Mucosa of descending colon (tissue), 3 donors: ENCODE measurements around the gene ZDHHC7. TPM values are rescaled to one million over a fixed set of nuclear protein-coding genes. Genes with fewer than 3 reads are reported as not detected.

Experiments used
- ATAC-seq: fragments of 200-7000 bp; cut with Tn5 transposase; one replicate; pipeline ENCODE4 v1.9.1; 2020; ENCODE audit warnings: mild to moderate bottlenecking, moderate library complexity
- DNase-seq, 3 donors: peaks; one replicate each; pipeline ENCODE4 v3.0.0-alpha.2; 2020
- H3K36me3 ChIP-seq: fragments of 200-600 bp; one replicate; pipeline ENCODE4 v1.8.0; 2021; ENCODE audit warnings: low read depth, mild to moderate bottlenecking
- H3K4me1 ChIP-seq: fragments of 200-600 bp; one replicate; pipeline ENCODE4 v1.8.0; 2021; ENCODE audit warnings: low read depth, mild to moderate bottlenecking
- H3K4me3 ChIP-seq: fragments of 200-600 bp; one replicate; pipeline ENCODE4 v1.8.0; 2021; ENCODE audit warnings: mild to moderate bottlenecking
- H3K9me3 ChIP-seq: fragments of 200-600 bp; one replicate; pipeline ENCODE4 v1.8.0; 2021; ENCODE audit warnings: mild to moderate bottlenecking
- intact Hi-C, 2 donors: fragments of 100-400 bp; cut with DNase I in 1 of 2; cut with micrococcal nuclease in 1 of 2; formaldehyde crosslinking; loops; one replicate each; pipeline versions ENCODE4 v1.11.0 to v1.11.1; 2022; cut with DNase I, micrococcal nuclease
- total RNA-seq, 3 donors: library from RNA; stranded (reverse); fragmentation: NEBNext Ultra II Directional in 2 of 3; extraction: Animal tissue kit (Norgen Biotek cat#: 25700) in 2 of 3; gene quantifications; one replicate each; pipeline versions ENCODE4 v1.2.1 to v1.2.4, GENCODE V29; 2021 to 2023
- TF ChIP-seq, protein P1 (sequence below): fragments of 200-600 bp; IDR thresholded peaks from one replicate; pipeline ENCODE4 v1.8.0; 2022; ENCODE audit warnings: antibody characterized with exemption, mild to moderate bottlenecking
- donor health status: DM: no; HTN: no; CAD: no; lungs with moderate emphysema.
- donor health status: DM: no; HTN: no; CAD: no.
- donor health status: DM: no; HTN: yes; CAD: no.

Gene ZDHHC7
- total RNA-seq, 3 donors from 2014 or later = 69.8 to 96.1 (median 78.7) TPM

DNA sequence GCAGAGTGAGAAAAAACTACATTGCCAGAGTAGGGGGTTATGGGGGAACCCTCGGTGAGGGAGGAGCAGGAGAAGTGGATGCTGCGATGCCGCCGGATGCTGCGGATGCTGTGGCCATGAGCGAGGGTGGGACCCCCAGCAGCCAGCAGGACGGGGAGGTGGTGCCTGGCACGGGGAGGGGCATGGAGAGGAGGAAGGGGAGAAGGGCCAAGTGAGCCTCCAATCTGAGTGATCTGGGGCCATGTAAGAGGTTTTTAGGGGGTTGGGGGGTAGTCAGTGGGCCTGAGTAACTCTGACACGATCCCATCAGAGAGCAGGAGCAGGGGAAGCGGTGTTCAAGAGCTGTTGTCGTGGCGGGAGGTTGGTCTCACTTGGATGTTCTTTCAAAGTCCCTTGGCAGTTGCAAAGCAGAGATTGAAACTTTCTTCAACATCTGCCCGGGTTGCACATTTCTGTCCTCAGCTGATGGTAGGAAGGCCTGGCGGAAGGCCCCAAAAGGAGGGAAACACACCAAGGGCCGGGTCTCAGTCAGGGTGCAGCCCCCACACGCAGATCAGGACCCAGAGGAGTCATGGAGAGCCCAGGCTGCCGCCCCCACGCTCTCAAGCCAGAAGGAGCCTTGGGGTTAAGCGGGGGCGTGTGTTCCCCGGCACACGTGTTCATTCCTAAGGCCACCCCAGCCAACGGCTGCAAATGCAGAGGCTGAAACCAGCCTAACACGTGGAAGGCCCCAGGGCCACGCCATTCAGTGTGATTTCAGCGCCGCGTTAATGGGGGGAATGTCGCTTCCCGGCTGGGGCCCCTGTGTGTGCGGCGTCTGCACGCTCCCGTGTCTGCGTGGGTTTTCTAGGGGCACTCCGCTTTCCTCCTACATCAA, 81.7 kb downstream of the ZDHHC7 start:
- Histone ChIP-seq H3K4me3 (no peak overlapping the region), H3K36me3 (no peaks in the 10 kb centered on the region), H3K9me3 (no peaks in the 10 kb centered on the region), H3K4me1 (peaks cover 11% of the 10 kb centered on the region)
- intact Hi-C loops = no loop called here
- ATAC-seq = no peak
- no peak for DNase-seq
- TF ChIP-seq, protein P1, sequence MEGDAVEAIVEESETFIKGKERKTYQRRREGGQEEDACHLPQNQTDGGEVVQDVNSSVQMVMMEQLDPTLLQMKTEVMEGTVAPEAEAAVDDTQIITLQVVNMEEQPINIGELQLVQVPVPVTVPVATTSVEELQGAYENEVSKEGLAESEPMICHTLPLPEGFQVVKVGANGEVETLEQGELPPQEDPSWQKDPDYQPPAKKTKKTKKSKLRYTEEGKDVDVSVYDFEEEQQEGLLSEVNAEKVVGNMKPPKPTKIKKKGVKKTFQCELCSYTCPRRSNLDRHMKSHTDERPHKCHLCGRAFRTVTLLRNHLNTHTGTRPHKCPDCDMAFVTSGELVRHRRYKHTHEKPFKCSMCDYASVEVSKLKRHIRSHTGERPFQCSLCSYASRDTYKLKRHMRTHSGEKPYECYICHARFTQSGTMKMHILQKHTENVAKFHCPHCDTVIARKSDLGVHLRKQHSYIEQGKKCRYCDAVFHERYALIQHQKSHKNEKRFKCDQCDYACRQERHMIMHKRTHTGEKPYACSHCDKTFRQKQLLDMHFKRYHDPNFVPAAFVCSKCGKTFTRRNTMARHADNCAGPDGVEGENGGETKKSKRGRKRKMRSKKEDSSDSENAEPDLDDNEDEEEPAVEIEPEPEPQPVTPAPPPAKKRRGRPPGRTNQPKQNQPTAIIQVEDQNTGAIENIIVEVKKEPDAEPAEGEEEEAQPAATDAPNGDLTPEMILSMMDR = no peak

GRCh38 chr16:84928679-84929420, 82.5 kb downstream of the ZDHHC7 start:
- H3K36me3 ChIP-seq = no peaks in the 10 kb centered on the region
- H3K4me1 ChIP-seq = peaks cover 12% of the 10 kb centered on the region
- TF ChIP-seq, protein P1 = no peak
- DNase-seq (peak; percentile 63 to 78 (median 68)), ATAC-seq (peak; percentile 81)
- H3K9me3 ChIP-seq = no peaks in the 10 kb centered on the region
- no peak overlapping the region for H3K4me3 ChIP-seq
- intact Hi-C loops = no loop called here

GRCh38 chr16:84927621-84928591, 83.4 kb downstream of the ZDHHC7 start:
- TF ChIP-seq, protein P1 = no peak
- Histone ChIP-seq H3K4me3 (no peak overlapping the region), H3K4me1 (peaks cover 12% of the 10 kb centered on the region), H3K36me3 (no peaks in the 10 kb centered on the region), H3K9me3 (no peaks in the 10 kb centered on the region)
- ATAC-seq (no peak), DNase-seq (no peak)
- intact Hi-C loops = no loop called here

DNA sequence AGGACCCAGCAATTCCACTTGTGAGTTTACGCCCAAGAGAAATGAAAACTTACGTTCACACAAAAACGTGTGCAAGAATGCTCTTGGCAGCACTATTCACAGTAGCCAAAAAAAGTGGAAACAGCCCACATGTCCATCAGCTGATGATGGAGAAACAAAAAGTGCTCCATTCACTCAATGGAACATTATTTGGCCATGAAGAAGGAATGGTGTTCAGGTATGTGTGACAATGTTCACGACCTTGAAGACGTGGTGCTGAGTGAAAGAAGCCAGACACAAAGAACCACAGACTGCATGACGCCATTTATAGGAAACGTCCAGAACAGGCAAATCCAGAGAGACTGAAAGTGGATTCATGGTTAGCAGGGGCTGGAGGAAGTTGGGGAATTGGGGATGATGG, 84.9 kb downstream of the ZDHHC7 start:
- peaks cover 12% of the 10 kb centered on the region for H3K4me1 ChIP-seq

More for the DNA sequence above, 84.9 kb downstream of the ZDHHC7 start:
- intact Hi-C loops = no loop called here
- ATAC-seq (no peak), DNase-seq (no peak)
- Histone ChIP-seq H3K4me3 (no peak overlapping the region), H3K9me3 (no peaks in the 10 kb centered on the region), H3K36me3 (no peaks in the 10 kb centered on the region)
- TF ChIP-seq, protein P1 = no peak
